Hematopoietic multipotent progenitor cell treated with erythropoietin and hydrocortisone succinate and interleukin-3 and kit ligand, for 4 days (in vitro differentiated cells): ENCODE data around the gene DCDC2C.
A peak's percentile ranks its signal among the peaks of the same experiment; 100 is the strongest.
"Not testable (repeated sequence)": the region's sequence is repeated elsewhere in the genome, so short reads cannot be mapped to it uniquely, and the experiment has no call there.

ENCODE experiments used
- DNase-seq: peaks from one replicate; pipeline ENCODE4 v3.0.0-alpha.2; 2015

DCDC2C gene

DNA sequence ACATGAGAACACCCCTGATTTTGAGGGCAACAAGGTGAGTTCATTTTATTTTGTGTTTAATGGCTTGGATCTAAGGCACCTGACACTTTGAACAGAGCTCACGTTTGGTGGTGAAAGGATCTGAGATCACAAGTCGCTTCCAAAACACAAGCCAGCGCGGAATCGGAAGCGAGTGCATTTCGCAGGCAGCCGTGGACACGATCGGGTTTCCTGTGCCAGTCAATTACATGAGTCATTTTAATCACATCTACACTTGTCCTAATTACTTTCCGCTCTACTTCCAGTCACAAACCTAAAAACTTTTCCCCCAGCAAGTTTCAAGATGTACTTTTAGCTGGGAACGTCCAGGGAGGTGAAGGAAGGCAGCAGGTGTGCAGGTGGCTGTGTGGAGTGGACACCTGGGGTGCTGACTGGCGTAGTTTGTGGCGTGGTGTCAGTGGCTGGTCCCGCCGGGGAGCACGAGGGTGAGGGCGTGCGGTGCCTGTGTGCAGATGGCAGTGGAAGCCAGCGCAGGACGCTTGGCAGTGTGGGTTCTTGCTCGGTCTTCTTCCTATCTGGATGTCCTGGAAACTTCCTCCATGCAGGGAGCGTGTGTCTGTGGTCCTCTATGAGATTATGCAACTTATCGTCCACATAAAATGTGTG is 75.6 kb downstream of the DCDC2C start:
- no peak for DNase-seq

DNA sequence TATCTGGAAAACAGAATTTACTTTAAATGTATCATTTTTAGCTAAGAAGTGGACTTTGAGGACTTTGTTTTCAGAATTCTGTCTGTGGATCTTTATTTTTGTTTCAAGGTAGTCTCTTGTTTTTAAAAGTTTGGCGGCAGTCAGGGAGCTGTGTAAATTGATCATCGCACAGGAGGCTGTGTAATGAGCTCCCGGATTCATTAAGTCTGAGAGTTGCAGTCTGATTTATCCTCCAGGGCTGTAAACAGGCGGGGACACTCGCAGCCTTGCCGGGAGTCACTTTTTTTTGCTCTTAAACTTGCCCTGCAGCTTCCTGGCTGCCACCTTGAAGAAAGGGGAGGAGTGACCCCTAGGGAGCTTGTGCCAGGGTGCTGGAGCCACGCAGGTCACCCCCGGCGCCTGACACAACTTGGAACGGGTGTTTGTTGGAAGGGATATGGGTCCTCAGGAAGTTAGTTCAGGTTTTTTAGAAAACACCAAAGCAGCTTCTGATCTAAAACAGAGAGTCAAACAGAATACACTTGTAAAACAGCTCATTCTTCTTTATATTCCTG is 76.2 kb downstream of the DCDC2C start:
- DNase-seq: peak; percentile 18

DNA sequence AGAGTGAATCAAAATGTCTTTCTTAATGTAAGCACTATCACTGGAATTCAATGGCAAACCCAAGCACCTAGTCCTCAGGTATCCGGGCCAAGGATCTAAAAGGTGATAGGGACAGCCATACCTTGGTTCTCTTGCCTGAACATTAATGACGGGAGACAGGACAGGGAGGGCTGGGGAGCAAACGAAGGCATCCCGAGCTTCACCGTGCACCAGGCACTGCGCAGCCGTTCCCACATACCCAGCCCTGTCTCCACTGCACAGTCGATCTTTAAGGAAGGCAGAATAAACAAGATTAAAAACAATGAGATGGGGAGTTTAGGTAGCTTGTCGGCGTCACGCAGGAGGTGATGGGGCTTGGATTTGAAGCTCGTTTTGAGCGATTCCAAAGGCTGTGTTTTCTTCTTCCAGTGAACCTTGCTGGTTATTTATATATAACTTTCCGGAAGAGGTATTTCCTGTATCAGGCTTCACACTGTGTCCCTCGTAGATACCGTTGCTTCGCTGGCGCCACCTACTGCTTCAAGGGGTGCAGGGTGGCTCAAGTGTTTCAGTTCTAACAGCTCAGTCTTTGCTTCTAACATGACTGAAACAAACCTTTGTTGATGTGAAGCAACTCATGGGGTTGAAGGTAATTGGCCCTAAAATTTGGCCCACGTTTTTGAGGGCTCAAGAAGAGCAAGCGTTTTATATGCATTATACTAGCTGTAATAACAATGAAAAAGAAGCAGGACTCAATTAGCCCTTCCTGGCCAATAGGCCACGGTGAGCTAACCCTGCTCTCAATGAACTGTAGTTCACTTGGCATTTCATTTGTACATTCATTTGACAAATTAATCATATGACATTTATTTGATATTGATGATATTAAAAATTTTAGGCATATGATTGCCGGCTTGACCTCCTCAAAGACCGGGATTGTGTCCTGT is 77.4 kb downstream of the DCDC2C start:
- DNase-seq: peak; percentile 93

DNA sequence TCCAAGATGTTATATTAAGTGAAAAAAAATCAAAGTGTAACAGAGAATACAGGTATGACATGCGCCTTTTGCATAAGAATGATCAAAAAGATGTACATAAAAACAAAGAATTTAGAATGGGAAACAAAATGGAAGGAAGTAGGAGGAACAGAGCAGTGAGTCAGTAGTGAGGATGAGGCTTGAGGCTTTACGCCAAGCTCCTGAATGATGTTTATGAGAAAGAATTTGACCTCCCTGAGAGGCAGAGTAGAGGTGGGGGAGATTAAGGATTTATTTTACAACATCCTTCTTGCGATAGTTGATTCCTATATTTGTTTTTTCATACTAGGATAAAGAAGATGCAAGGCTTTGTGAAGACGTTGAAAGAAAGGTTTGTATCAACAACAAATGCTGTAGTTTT is 81.4 kb downstream of the DCDC2C start:
- DNase-seq: no peak

DNA sequence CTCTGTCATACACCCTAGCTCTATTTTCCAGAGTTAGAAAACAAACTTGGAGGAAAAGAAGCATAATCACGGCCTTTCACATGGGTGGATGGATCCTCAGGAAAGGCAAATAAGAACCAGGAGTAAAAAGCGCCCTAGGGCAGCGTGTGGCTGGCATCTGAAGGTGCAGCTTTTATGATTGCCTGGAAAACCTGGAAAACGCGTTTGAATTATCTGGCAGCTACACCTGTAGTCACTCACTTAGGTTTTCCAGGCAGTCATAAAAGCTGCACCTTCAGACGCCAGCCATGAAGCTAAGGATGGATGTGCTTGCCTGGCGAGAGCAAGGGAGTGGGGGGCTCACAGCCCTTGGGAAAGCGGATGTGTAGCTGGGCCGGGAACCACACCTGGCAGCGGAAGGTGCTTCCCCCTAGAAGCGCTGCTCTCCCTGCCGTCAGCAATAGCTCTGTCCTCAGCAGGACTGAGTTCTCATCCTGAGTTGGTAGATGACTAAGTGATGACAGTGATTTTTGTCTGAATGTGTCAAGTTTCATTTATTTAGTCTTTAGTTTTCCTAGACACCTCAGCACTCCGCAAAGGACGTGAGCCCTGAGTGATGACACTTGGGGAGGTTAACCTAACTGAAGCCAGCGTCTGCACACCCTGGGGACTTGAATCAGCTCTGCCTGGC is 82.0 kb downstream of the DCDC2C start:
- DNase-seq: no peak

GRCh38 chr2:3785890-3786273 is 82.5 kb downstream of the DCDC2C start:
- no peak for DNase-seq

DNA sequence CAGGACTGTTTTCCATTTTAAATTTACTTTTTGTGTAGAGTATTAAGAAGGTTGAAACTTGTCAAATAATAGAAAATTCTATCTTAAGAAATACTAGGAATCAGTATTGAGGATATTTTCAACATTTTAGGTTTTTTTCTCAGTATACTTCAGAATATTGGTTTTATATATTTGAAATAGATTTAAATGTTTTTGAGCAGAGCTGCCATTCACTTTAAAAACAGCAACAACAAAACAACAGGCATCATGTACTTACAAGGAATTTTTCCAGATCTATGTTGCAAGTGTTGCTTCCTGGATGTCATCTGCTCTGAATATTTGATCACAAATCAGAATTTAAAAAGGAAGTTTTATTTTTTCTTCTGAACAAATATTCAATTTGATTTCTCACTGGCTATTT is 84.4 kb downstream of the DCDC2C start:
- no peak for DNase-seq

DNA sequence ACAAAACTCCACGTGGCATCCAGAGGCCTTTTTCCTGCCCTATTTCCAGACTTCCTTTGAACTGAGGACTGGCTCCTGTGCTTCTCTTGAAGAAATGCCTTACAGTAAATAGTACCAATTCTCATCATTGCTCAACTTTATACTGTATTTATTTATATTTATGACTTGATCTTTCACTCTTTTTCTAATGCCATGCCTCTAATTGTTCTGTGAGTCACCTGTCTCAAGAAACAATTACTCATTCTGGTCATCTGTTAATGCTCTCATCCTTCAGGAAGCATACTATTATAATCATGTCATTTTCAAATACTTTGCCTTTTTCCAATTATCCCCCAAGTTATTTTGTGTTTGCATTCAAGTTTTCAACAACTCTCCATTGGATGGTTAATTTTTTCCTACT is 85.9 kb downstream of the DCDC2C start:
- DNase-seq: no peak

- DNase-seq: no peak
Measured at GRCh38 chr2:3793249-3793648, 89.9 kb downstream of the DCDC2C start.

DNA sequence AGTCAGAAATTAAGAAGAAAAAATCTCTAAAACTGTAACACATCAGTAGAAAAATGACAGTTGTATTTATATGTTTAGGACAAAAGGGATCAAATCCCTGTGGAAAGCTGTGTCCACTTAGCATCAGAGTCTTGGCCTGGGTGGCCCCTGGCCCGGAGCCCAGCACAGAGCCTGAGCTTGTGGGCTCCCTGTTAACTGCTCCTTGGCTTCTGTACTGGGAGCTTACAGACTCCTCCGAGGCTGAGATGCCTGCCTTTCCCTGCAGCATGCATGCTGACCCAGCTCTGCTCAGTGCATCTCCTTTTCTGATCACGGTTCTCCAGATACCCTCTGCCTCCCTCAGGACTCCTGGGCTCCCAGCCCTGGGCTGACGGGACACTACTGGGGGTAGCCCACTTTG is 98.1 kb downstream of the DCDC2C start:
- no peak for DNase-seq

- DNase-seq: peak; percentile 28
Measured at GRCh38 chr2:3805201-3805939, 102.0 kb downstream of the DCDC2C start.

- no peak for DNase-seq
Measured at GRCh38 chr2:3806168-3806567, 102.8 kb downstream of the DCDC2C start.

GRCh38 chr2:3806730-3807129 is 103.4 kb downstream of the DCDC2C start:
- DNase-seq: no peak

GRCh38 chr2:3807853-3808252 is 104.5 kb downstream of the DCDC2C start:
- DNase-seq: peak; percentile 28

DNA sequence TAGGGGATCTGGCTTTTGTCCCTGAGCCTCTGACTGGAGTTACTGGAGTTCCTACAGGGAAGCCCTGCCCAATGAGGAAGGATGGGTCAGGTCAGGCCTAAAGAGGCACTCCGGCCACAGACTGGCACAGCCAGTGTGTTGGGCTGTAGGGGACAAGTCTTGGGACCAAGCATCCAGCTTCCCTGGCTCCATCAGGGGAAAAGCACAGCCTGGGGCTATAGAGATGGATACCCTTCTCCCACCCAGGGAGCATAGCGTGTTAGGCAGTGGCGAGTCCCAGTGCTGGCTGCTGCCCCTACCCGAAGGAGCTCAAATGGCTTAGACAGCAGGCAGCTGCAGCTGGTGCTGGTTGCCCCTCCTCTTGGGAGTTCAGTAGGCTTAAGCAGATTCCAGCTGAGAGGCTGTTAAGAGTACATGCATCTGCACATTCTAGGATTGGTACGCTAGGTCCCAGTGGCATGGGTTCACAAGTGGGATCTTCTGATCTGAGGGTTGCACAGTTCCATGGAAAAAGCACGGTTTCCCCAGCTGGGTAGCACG is 111.4 kb downstream of the DCDC2C start:
- no peak for DNase-seq

DNA sequence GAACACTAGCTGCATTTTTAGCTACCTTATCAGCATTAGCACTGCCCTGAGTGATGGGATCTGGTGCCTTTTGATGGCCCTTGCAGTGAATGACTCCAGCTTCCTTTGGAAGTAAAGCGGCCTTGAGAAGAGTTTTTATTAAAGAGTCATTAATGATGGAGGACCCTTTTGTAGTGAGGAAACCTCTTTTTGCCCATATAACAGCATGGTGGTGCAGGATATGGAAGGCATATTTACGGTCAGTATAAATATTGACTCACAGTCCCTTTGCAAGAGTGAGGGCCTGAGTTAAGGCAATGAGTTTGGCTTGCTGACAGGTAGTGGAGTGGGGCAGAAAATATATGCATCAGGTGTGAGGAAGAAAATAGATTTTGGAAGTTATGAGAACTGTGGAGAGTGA is 113.8 kb downstream of the DCDC2C start:
- not testable (repeated sequence) for DNase-seq

DNA sequence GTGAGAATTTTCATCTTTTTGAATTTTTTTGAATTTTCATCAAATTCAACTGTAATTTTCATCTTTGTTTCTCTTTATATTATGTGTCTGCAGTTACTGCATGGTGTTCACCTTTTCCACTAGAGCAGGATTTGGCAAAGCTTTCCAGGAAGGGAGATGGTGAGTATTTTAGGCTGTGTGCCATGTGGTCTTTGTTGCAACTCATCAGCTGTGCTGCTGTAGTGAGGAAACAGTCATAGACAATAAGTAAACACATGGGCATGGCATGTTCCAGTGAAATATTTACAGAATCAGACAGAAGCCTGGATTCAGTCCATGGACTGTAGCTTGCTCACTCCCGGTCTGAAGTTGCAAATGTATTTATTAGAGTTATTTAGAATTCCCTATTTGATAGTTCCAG is 120.4 kb downstream of the DCDC2C start:
- DNase-seq: no peak

- DNase-seq: peak; percentile 66
Measured at GRCh38 chr2:3827673-3828575, 124.5 kb downstream of the DCDC2C start.

DNA sequence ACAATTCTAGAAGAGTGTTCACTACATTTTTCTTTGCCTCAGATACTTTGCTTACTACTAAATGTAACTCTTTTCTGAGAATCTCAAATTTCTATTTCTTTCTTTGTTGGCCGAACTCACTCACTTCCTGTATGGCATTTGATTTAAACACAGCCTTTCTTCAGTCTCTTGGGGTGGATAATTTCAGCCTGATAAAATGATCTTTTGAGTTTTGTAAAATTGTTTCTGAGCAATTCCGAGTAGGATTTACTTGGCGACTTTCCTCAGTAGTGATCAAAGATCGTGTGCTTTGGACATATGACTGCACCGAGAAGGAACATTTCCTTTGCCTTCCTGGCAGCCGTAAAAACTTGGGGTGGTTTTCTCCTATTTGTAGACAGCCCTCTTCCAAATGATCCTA is 127.4 kb downstream of the DCDC2C start:
- no peak for DNase-seq

DNA sequence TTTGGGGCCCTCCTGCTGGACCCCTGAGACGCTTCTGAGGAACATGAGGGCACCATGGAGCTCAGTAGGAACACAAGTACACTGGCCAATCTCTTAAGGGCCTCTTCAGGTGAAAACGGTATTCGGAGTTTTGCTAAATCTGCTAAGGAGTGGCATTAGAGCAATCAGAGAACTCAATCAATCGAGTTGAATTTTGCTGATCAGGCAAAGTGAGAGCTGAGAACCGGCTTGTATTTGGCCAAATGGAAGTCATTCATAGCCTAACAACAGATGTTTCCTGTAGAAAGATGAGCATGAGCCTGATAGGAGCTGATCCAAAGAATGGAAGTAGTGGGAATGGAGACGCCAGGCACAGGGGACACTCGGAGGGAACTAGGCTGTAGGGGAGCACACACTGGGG is 133.7 kb downstream of the DCDC2C start:
- DNase-seq: no peak

DNA sequence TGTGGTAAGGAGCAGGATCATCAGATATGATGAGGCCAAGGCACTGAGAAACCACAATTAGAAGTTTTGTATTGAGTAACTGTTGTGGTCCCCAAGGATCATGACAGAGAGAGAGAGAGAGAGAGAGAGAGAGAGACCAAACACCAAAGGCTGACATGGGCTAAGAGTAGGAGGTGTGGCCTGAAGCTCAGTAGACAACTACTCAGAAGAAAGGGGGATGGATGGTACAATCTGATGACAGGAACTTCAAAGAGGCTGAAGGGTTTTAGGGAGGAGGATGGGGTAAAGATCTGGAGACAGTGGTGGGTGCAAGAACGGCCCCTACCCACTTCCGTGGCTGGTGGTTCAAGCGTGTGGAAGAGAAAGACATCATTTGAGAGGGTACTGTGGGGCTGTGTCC is 135.0 kb downstream of the DCDC2C start:
- DNase-seq: no peak
